Glutamatergic neuron (in vitro differentiated cells): ENCODE measurements around the gene TRPM5. TPM values are rescaled to one million over a fixed set of nuclear protein-coding genes. Genes with fewer than 3 reads are reported as not detected.

ENCODE experiments used
- DNase-seq: peaks from one replicate; pipeline ENCODE4 v3.0.0; 2022
- H3K27ac Mint-ChIP-seq: one replicate; pipeline ENCODE4 v1.8.0; 2020; ENCODE audit warnings: mild to moderate bottlenecking, mixed read lengths, inconsistent platforms; ENCODE audit not compliant: unreplicated experiment
- H3K27me3 Mint-ChIP-seq: one replicate; pipeline ENCODE4 v1.8.0; 2020; ENCODE audit warnings: mild to moderate bottlenecking, moderate library complexity, mixed read lengths, inconsistent platforms; ENCODE audit not compliant: unreplicated experiment
- H3K36me3 Mint-ChIP-seq: one replicate; pipeline ENCODE4 v1.8.0; 2020; ENCODE audit warnings: mild to moderate bottlenecking, mixed read lengths, inconsistent platforms; ENCODE audit not compliant: unreplicated experiment
- H3K4me1 Mint-ChIP-seq: one replicate; pipeline ENCODE4 v1.8.0; 2020; ENCODE audit warnings: mild to moderate bottlenecking, low read depth, mixed read lengths, inconsistent platforms; ENCODE audit not compliant: unreplicated experiment
- H3K4me3 Mint-ChIP-seq: one replicate; pipeline ENCODE4 v1.8.0; 2020; ENCODE audit warnings: mild to moderate bottlenecking, mixed read lengths, inconsistent platforms; ENCODE audit not compliant: unreplicated experiment
- H3K9me3 Mint-ChIP-seq: one replicate; pipeline ENCODE4 v1.8.0; 2020; ENCODE audit warnings: mild to moderate bottlenecking, moderate library complexity, mixed read lengths, inconsistent platforms; ENCODE audit not compliant: unreplicated experiment
- CTCF ChIP-seq: fragments of 200-600 bp; sonication (generic); IDR thresholded peaks from one replicate; pipeline ENCODE4 v1.5.0; 2021; ENCODE audit not compliant: partially characterized antibody, unreplicated experiment
- total RNA-seq: library from RNA; stranded (reverse); fragmentation: NEBNext Ultra II Directional; extraction: Animal tissue kit (Norgen Biotek cat#: 25700); gene quantifications from one replicate; pipeline ENCODE4 v1.2.1, GENCODE V29; 2021; ENCODE audit not compliant: unreplicated experiment

TRPM5 gene
- total RNA-seq, 1 donor from 2014 or later: not detected

DNA sequence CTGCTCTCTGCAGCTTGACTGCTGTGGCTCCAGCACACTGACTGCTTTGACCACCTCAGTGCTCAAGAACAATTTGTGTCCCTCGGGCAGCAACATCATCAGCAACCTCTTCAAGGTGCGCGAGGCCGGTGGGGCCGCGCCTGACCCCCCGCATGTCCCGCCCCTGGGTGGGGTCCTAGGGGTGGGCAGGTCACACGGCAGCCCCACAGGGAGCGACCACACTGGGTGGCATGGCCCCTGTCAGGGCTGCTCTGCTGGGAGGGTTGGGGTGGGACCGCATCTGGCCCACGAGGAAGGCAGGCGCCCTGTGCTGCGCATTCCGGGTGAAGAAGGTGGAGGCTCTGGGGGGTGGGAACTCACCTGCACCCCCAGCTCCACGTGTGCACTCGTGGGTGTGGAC is 48.5 kb downstream of the TRPM5 start:
- TF ChIP-seq CTCF: no peak
- Mint-ChIP-seq H3K27me3 (peaks cover 4% of the 10 kb centered on the region), H3K27ac (no peak overlapping the region), H3K4me3 (no peak overlapping the region), H3K36me3 (no peaks in the 10 kb centered on the region), H3K9me3 (peaks cover 5% of the 10 kb centered on the region), H3K4me1 (peaks cover 2% of the 10 kb centered on the region)
- DNase-seq: no peak

- DNase-seq: no peak
- Mint-ChIP-seq H3K4me3 (no peak overlapping the region), H3K4me1 (peaks cover 6% of the 10 kb centered on the region), H3K9me3 (peaks cover 5% of the 10 kb centered on the region), H3K27me3 (peaks cover 5% of the 10 kb centered on the region), H3K36me3 (no peaks in the 10 kb centered on the region), H3K27ac (no peak overlapping the region)
- no peak for TF ChIP-seq CTCF
These were observed 49.0 kb downstream of the TRPM5 start for GRCh38 chr11:2395211-2395730.

- no peak for TF ChIP-seq CTCF
- no peak for DNase-seq
- H3K36me3 Mint-ChIP-seq: no peaks in the 10 kb centered on the region
- H3K27ac Mint-ChIP-seq: no peak overlapping the region
- peaks cover 7% of the 10 kb centered on the region for H3K9me3 Mint-ChIP-seq
- peaks cover 10% of the 10 kb centered on the region for H3K4me1 Mint-ChIP-seq
- peaks cover 8% of the 10 kb centered on the region for H3K27me3 Mint-ChIP-seq
- no peak overlapping the region for H3K4me3 Mint-ChIP-seq
These were observed 49.6 kb downstream of the TRPM5 start for GRCh38 chr11:2394818-2395105.

Other genes starting within 250 kb of the TRPM5 start
- gene ASCL2, start 173.9 kb downstream of the TRPM5 start, total RNA-seq: not detected
- gene C11orf21, start 142.6 kb downstream of the TRPM5 start, total RNA-seq: not detected
- not detected for gene TSPAN32, start 142.5 kb downstream of the TRPM5 start, total RNA-seq
- gene CD81, start 67.2 kb downstream of the TRPM5 start, total RNA-seq: 347 TPM
- gene TSSC4, start 43.8 kb downstream of the TRPM5 start, total RNA-seq: 49.7 TPM
- gene KCNQ1, start 494 bp upstream of the TRPM5 start, total RNA-seq: 0.44 TPM